HuH-7 (cell line): Measurements from ENCODE around the gene F13A1.

ENCODE experiments used
- DNase-seq: peaks from one replicate; pipeline ENCODE4 v3.0.0; 2011; ENCODE audit warnings: low spot score

F13A1 gene

GRCh38 chr6:6191909-6192308 is 128.6 kb downstream of the F13A1 start:
- DNase-seq = no peak

- DNase-seq = no peak
Observed at GRCh38 chr6:6191476-6191875, 129.0 kb downstream of the F13A1 start.

- DNase-seq = no peak
Observed at GRCh38 chr6:6180684-6181083, 139.8 kb downstream of the F13A1 start.

GRCh38 chr6:6179858-6180623 is 140.4 kb downstream of the F13A1 start:
- no peak for DNase-seq

- DNase-seq = no peak
Observed at GRCh38 chr6:6178795-6179194, 141.7 kb downstream of the F13A1 start.

- DNase-seq = no peak
Observed at GRCh38 chr6:6177754-6178153, 142.7 kb downstream of the F13A1 start.

- no peak for DNase-seq
Observed at GRCh38 chr6:6176586-6177228, 143.8 kb downstream of the F13A1 start.

- no peak for DNase-seq
Observed at GRCh38 chr6:6176127-6176526, 144.3 kb downstream of the F13A1 start.

GRCh38 chr6:6169141-6169540 is 151.3 kb downstream of the F13A1 start:
- no peak for DNase-seq

GRCh38 chr6:6166064-6166463 is 154.4 kb downstream of the F13A1 start:
- DNase-seq = no peak

GRCh38 chr6:6164367-6164766 is 156.1 kb downstream of the F13A1 start:
- DNase-seq = no peak

GRCh38 chr6:6154335-6154734 is 166.1 kb downstream of the F13A1 start:
- no peak for DNase-seq

- DNase-seq = no peak
Observed at GRCh38 chr6:6152060-6152459, 168.4 kb downstream of the F13A1 start.

- DNase-seq = no peak
Observed at GRCh38 chr6:6148192-6148815, 172.2 kb downstream of the F13A1 start.

- DNase-seq = no peak
Observed at GRCh38 chr6:6131492-6132109, 188.9 kb downstream of the F13A1 start.

GRCh38 chr6:6125495-6125894 is 195.0 kb downstream of the F13A1 start:
- no peak for DNase-seq

- no peak for DNase-seq
Observed at GRCh38 chr6:6123803-6124202, 196.7 kb downstream of the F13A1 start.

GRCh38 chr6:6121943-6122342 is 198.5 kb downstream of the F13A1 start:
- DNase-seq = no peak

- no peak for DNase-seq
Observed at GRCh38 chr6:6105472-6106036, 214.9 kb downstream of the F13A1 start.
